Stimulated activated CD4-positive, alpha-beta T cell treated with anti-CD3 and anti-CD28 coated beads, Interleukin-15, amount 100 ng/mL, for 1 hour (primary cell): Measurements from ENCODE around the gene NTF4.
A peak's percentile ranks its signal among the peaks of the same experiment; 100 is the strongest.
"Not testable (repeated sequence)": the region's sequence is repeated elsewhere in the genome, so short reads cannot be mapped to it uniquely, and the experiment has no call there.

Source experiments
- DNase-seq, 2 donors: peaks; one replicate each; pipeline ENCODE4 v3.0.0-alpha.2; 2020; ENCODE audit warnings: low read depth in 1 of 2, low spot score in 1 of 2

The NTF4 gene

GRCh38 chr19:49057636-49058234 lies 6.9 kb downstream of the NTF4 start, which contains the start of gene CGB7:
Gene CGB7, minus strand, starts transcription at chr19:49057749. Its CDS starts 2,374 bp downstream, at chr19:49055375.
- peak in 1 of 2 donors; percentile 7 for DNase-seq

DNA sequence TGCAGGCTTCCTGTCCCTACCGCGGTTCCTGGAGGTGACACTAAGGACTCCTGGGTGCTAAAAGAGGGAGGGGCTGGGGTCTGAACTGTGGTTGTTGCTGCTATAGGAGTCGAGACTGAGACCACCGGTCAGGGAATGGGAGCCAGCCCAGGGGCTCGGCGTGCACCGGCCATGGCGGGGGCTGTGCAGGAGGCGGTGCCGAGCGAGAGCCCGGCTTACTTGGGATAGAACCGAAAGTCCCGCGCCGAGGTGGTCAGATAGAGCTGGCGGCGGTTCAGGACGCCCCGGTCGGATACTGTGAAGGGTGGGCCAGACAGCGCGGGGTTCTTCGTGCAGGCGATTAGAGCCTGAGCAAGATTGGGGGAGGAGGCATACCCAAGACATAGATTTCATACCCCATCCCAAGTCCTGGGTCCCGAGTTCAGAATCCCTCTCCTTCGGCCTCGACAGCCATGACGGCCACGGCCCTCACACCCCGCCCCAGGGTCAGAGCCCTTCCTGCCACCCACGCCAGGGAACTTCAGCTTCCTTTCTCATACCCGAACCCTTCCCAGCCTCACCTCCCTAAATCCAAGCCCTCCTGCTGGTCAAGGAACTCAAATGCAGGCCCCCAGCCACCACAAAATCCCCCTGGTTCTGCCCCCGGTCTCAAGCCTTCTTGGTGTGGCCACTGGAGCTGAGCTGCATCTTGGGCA lies 7.6 kb downstream of the NTF4 start:
- not testable (repeated sequence) for DNase-seq

GRCh38 chr19:49056101-49056901 lies 8.3 kb downstream of the NTF4 start:
- peak; percentile 26 to 40 for DNase-seq

DNA sequence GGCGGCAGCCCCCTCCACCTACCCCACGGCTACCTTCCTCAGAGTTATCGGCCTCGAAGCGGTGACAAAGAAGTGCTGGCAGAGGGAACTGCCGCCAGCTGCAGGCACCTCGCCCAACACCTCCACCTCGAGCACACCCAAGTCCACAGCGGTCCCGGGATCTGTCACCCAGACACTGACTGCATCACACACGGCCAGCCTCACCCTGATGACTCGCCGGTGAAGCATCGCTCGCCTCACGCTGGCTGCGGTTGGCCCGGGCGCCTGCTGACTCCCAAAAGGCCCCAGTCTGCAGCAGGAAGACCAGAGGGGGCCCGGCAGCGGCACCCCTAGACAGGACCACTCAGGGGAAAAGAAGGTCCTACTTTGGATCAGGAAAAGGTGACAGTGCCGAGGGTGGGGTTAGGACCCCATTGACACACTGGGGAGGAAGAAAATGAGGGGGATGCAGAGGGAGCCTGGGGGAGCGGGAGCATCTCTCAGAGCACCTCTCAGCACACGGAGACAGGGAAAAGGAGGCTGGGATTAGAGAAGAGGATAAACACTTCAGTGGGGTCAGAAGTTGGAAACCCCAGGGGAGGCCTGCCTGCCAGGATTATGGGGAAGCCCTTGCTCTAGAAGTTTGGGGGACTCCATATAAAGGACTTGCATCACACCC lies 14.1 kb downstream of the NTF4 start:
- not testable (repeated sequence) for DNase-seq

- DNase-seq = not testable (repeated sequence)
Measured at GRCh38 chr19:49049834-49050233, 14.8 kb downstream of the NTF4 start.

- not testable (repeated sequence) for DNase-seq
Measured at GRCh38 chr19:49049011-49049410, 15.6 kb downstream of the NTF4 start, which contains the start of gene CGB8. Gene CGB8, minus strand, starts transcription at chr19:49049111. Its CDS starts 372 bp downstream, at chr19:49048739.

- DNase-seq = not testable (repeated sequence)
Measured at GRCh38 chr19:49043548-49043947, 21.1 kb downstream of the NTF4 start, which contains the start of gene CGB5. Gene CGB5, plus strand, starts transcription at chr19:49043848. Its CDS starts 362 bp downstream, at chr19:49044210.

- not testable (repeated sequence) for DNase-seq
Measured at GRCh38 chr19:49042666-49043065, 22.0 kb downstream of the NTF4 start.

DNA sequence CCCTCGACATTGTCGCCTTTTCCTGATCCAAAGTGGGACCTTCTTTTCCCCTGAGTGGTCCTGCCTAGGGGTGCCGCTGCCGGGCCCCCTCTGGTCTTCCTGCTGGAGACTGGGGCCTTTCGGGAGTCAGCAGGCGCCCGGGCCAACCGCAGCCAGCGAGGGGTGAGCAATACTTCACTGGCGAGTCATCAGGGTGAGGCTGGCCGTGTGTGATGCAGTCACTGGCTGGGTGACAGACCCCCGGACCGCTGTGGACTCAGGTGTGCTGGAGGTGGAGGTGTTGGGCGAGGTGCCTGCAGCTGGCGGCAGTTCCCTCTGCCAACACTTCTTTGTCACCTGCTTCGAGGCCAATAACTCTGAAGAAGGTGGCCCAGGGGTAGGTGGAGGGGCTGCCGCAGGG lies 22.4 kb downstream of the NTF4 start:
- no peak for DNase-seq

DNA sequence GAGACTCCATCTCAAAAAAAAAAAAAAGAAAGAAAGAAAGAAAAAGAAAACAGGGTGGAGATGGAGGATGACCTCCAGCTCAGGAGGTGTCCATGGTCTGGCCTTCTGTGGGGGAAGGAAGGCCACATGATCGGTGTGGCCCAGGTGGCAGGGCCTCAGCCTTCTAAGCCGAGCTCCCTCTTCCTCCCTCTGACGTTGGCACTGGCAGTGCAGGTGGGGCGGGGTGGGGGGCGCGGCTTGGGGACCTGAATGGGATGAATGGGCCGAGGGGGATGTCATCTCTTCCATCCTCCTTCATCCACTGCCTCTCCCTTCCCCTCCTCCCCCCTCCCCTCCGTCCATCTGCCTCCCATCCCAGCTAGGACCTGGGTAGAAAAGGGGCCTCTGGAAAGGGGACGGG lies 24.9 kb downstream of the NTF4 start:
- not testable (repeated sequence) for DNase-seq

DNA sequence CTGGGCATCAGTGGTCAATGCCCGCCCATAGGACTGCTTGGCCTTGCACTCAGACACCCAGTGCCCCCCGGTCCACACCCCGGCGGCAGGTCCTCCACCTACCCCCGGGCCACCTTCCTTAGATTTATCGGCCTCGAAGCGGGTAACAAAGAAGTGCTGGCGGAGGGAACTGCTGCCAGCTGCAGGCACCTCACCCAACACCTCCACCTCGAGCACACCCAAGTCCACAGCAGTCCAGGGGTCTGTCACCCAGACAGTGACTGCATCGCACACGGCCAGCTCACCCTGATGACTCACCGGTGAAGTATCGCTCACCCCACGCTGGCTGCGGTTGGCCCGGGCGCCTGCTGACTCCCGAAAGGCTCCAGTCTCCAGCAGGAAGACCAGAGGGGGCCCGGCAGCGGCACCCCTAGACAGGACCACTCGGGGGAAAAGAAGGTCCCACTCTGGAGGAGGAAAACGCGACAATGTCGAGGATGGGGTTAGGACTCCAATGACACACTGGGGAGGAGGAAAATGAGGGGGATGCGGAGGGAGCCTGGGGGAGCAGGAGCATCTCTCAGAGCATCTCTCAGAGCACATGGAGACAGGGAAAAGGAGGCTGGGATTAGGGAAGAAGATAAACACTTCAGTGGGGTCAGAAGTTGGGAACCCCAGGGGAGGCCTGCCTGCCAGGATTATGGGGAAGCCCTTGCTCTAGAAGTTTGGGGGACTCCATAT lies 25.9 kb downstream of the NTF4 start:
- not testable (repeated sequence) for DNase-seq

DNA sequence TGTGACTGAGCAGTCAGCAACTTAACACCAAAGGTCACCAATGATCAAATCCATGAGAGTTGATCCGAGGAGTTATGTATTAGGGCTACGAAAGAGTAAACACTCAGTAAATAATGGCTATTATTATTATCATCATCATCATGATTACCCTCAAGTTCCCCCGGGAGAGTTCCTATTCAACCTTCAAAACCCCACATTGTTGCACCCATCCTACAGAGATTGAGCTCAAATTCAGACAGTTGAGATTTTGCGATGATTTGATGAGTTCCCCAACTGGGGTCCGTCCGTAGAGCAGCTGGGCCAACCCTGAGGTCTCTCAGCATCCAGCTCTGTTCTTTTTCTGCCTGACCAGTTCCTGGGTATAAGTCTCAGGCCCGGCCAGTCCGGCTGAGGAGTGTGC lies 26.5 kb downstream of the NTF4 start:
- DNase-seq = not testable (repeated sequence)

DNA sequence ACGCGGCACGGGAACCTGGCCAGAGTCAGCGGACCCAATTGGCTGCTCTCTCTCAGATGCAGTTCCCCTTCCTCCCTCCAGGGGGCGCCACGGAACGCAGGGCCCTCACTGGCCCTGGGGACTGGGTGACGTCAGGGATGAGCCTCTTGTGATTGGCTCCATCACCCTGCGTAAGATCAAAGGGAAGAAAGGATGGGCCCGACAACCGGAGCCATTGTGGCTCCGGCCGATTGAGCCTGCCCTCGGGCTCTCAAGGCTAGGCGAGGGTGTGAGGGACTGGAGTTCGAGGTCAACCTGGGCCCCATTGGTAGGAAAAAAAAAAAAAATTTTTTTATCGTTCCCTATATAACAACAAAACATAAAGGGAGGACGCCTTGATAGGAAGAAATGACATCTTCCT lies 27.8 kb downstream of the NTF4 start, which contains the start of gene CGB1:
CGB1 (minus strand) TSS at position 81 of the 400 bp plus-strand sequence. CDS start 184 bp downstream, outside the sequence.
- not testable (repeated sequence) for DNase-seq

- peak in 1 of 2 donors; percentile 24 for DNase-seq
Measured at GRCh38 chr19:49031642-49032301, 32.8 kb downstream of the NTF4 start, which contains the start of gene CGB2. Gene CGB2, plus strand, starts transcription at chr19:49031890. Its CDS starts 206 bp downstream, at chr19:49032096.

- DNase-seq = not testable (repeated sequence)
Measured at GRCh38 chr19:49030323-49030722, 34.3 kb downstream of the NTF4 start.

GRCh38 chr19:49029749-49030148 lies 34.9 kb downstream of the NTF4 start:
- not testable (repeated sequence) for DNase-seq

DNA sequence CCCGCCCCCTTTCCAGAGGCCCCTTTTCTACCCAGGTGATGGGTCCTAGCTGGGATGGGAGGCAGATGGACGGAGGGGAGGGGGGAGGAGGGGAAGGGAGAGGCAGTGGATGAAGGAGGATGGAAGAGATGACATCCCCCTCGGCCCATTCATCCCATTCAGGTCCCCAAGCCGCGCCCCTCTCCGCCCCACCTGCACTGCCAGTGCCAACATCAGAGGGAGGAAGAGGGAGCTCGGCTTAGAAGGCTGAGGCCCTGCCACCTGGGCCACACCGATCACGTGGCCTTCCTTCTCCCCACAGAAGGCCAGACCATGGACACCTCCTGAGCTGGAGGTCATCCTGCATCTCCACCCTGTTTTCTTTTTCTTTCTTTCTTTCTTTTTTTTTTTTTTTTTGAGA lies 35.9 kb downstream of the NTF4 start:
- not testable (repeated sequence) for DNase-seq

DNA sequence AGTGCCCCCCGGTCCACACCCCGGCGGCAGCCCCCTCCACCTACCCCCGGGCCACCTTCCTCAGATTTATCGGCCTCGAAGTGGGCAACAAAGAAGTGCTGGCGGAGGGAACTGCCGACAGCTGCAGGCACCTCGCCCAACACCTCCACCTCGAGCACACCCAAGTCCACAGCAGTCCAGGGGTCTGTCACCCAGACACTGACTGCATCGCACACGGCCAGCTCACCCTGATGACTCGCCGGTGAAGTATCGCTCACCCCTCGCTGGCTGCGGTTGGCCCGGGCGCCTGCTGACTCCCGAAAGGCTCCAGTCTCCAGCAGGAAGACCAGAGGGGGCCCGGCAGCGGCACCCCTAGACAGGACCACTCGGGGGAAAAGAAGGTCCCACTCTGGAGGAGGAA lies 39.0 kb downstream of the NTF4 start:
- DNase-seq = not testable (repeated sequence)

DNA sequence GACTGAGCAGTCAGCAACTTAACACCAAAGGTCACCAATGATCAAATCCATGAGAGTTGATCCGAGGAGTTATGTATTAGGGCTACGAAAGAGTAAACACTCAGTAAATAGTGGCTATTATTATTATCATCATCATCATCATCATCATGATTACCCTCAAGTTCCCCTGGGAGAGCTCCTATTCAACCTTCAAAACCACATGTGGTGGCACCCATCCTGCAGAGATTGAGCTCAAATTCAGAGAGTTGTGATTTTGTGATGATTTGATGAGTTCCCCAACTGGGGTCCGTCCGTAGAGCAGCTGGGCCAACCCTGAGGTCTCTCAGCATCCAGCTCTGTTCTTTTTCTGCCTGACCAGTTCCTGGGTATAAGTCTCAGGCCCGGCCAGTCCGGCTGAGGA lies 39.5 kb downstream of the NTF4 start:
- DNase-seq = not testable (repeated sequence)
